ENCODE measurements around the gene RHEB.

The RHEB gene

GRCh38 chr7:151422212-151422611, 97.5 kb downstream of the RHEB start:
- H3K9me3 ChIP-seq (ENCODE audit: control insufficient read depth, insufficient read depth, low read depth, low read length), result peaks cover 28% of the 10 kb centered on the region
- H3K4me3 ChIP-seq (ENCODE audit: low read depth, low read length), result no peak overlapping the region
- H3K27ac ChIP-seq (ENCODE audit: low read depth, low read length), result no peak overlapping the region
- H3K36me3 ChIP-seq (ENCODE audit: control insufficient read depth, insufficient read depth, low read length), result no peaks in the 10 kb centered on the region
- peaks cover 14% of the 10 kb centered on the region for H3K4me1 ChIP-seq (ENCODE audit: control insufficient read depth, insufficient read depth, low read length)
- no peak overlapping the region for H3K9ac ChIP-seq (ENCODE audit: low read length)
- H3K27me3 ChIP-seq (ENCODE audit: control insufficient read depth, insufficient read depth, low read length), result peaks cover under 1% of the 10 kb centered on the region; the same call in 1 of the 2 replicates

GRCh38 chr7:151420144-151420543, 99.6 kb downstream of the RHEB start:
- no peak overlapping the region for H3K4me3 ChIP-seq (ENCODE audit: low read depth, low read length)
- H3K9me3 ChIP-seq (ENCODE audit: control insufficient read depth, insufficient read depth, low read depth, low read length), result peaks cover 28% of the 10 kb centered on the region

GRCh38 chr7:151416941-151417315, 102.8 kb downstream of the RHEB start:
- Histone ChIP-seq H3K4me1 (ENCODE audit: control insufficient read depth, insufficient read depth, low read length) (peaks cover 14% of the 10 kb centered on the region), H3K27me3 (ENCODE audit: control insufficient read depth, insufficient read depth, low read length) (peaks cover 38% of the 10 kb centered on the region), H3K9ac (ENCODE audit: low read length) (no peak overlapping the region), H3K36me3 (ENCODE audit: control insufficient read depth, insufficient read depth, low read length) (no peaks in the 10 kb centered on the region), H3K27ac (ENCODE audit: low read depth, low read length) (no peak overlapping the region), H3K9me3 (ENCODE audit: control insufficient read depth, insufficient read depth, low read depth, low read length) (peaks cover 20% of the 10 kb centered on the region), H3K4me3 (ENCODE audit: low read depth, low read length) (no peak overlapping the region)

More at GRCh38 chr7:151420144-151420543, 99.6 kb downstream of the RHEB start:
- Histone ChIP-seq H3K9ac (ENCODE audit: low read length) (no peak overlapping the region), H3K27ac (ENCODE audit: low read depth, low read length) (no peak overlapping the region), H3K27me3 (ENCODE audit: control insufficient read depth, insufficient read depth, low read length) (peaks cover 17% of the 10 kb centered on the region), H3K36me3 (ENCODE audit: control insufficient read depth, insufficient read depth, low read length) (no peaks in the 10 kb centered on the region), H3K4me1 (ENCODE audit: control insufficient read depth, insufficient read depth, low read length) (peaks cover 13% of the 10 kb centered on the region)

- H3K27ac ChIP-seq (ENCODE audit: low read depth, low read length), result no peak overlapping the region
- no peaks in the 10 kb centered on the region for H3K36me3 ChIP-seq (ENCODE audit: control insufficient read depth, insufficient read depth, low read length)
- no peak overlapping the region for H3K4me3 ChIP-seq (ENCODE audit: low read depth, low read length)
- H3K9me3 ChIP-seq (ENCODE audit: control insufficient read depth, insufficient read depth, low read depth, low read length), result peaks cover 14% of the 10 kb centered on the region
- H3K27me3 ChIP-seq (ENCODE audit: control insufficient read depth, insufficient read depth, low read length), result peaks cover 44% of the 10 kb centered on the region
- H3K9ac ChIP-seq (ENCODE audit: low read length), result no peak overlapping the region
- H3K4me1 ChIP-seq (ENCODE audit: control insufficient read depth, insufficient read depth, low read length), result peaks cover 20% of the 10 kb centered on the region
Measured at GRCh38 chr7:151416112-151416940, 103.4 kb downstream of the RHEB start.

Data from HUES6 (cell line).